ENCODE data around the gene ZFP92.

The ZFP92 gene

GRCh38 chrX:153408221-153408721 lies 3.0 kb upstream of the ZFP92 start:
- DNase-seq: no peak

DNA sequence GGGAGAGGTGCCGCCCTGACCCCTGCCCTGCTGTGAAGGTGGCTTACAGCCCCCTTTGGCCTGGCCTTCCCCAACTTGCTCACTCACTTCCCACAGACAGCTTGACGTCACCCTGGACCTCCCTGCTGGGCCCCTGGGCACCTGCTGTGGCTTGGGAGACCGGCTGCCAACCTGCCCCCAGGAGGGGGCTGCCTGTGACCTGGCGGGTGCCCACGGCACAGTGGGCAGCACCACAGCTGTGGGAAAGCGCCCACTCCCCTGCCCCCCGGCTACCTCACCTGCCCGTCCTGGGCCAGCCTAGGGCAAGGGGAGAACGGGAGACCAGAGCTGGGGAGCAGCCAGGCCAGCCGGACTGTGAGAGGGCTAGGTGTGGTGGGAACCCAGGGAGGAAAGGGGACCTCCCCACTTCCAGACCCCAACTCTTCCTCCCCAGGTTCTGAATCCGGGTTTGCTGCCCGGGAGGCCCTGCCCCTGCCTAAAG lies 2.4 kb upstream of the ZFP92 start:
- no peak for DNase-seq

DNA sequence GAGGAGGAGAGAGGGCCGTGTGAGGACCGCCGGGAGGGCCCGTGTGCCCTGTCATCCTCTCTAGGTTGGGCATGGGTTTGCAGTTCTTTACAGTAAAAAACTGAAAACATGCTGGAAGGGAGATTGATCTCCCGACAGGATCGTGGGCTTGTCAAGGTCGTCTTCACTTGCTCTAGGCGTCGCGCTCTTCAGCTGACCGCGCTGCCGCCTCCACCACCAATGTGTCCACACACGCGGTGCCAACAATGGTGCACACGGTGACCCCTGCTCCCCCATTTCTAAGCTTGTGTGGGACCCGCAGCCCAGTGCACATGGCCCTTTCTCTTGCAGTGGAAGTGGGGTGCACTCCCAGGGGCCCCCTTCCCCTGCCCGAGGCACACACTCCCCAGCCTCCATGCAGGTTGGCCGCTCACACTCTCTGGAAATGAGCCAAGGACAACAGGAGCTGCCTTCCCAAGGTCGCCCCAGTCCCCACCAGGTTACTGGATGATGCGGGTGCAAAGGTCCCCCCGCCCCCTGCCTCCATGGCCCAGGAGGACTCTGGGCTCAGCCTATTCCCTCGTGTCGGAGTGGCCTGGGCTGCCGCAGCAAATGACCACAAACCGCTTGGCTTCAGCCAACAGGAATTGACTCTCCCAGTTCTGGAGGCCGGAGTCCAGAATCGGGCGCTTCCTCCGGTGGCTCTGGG lies 1.7 kb upstream of the ZFP92 start:
- DNase-seq: no peak

DNA sequence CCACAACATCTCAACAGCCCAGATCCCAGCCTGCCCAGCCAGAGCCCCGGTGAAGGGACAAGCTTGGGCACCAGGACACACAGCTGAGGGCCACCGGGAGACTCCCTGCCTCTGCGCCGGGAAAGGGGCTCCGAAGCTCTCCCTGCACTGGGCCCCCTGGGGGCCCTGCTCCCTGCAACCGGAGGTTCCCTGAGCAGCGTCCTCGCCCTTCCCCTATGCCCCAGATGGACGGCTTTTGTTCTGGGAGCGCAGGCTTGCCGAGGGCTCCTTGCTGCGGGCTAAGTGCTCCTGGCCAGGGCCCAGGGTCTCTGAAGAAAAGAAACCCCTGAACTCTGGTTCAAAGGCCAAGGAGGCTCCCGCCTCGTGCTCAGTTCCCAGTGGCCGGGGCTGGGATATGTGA lies 899 bp upstream of the ZFP92 start:
- DNase-seq: no peak

DNA sequence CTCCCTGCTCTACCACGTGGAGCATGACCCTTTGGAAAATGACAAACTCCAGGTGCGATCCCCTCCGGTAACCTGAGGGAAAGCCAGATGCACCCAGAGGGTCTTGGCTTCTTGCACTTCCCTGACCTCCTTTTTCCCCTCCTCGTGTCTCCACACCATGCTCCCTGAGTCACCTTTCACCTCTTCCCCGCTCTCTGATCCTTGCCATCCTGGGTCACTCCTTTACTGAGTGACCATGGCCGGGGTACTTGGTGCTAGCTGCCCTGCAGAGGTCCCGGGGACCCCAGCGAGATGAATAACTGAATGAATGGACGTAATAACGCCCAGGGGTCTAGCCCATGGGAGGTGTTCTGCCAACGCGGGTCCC lies 401 bp upstream of the ZFP92 start:
- DNase-seq: no peak

- DNase-seq: peak in 2 of 51 donors; percentile 3 to 4
Observed at GRCh38 chrX:153411988-153412574, 809 bp downstream of the ZFP92 start.

DNA sequence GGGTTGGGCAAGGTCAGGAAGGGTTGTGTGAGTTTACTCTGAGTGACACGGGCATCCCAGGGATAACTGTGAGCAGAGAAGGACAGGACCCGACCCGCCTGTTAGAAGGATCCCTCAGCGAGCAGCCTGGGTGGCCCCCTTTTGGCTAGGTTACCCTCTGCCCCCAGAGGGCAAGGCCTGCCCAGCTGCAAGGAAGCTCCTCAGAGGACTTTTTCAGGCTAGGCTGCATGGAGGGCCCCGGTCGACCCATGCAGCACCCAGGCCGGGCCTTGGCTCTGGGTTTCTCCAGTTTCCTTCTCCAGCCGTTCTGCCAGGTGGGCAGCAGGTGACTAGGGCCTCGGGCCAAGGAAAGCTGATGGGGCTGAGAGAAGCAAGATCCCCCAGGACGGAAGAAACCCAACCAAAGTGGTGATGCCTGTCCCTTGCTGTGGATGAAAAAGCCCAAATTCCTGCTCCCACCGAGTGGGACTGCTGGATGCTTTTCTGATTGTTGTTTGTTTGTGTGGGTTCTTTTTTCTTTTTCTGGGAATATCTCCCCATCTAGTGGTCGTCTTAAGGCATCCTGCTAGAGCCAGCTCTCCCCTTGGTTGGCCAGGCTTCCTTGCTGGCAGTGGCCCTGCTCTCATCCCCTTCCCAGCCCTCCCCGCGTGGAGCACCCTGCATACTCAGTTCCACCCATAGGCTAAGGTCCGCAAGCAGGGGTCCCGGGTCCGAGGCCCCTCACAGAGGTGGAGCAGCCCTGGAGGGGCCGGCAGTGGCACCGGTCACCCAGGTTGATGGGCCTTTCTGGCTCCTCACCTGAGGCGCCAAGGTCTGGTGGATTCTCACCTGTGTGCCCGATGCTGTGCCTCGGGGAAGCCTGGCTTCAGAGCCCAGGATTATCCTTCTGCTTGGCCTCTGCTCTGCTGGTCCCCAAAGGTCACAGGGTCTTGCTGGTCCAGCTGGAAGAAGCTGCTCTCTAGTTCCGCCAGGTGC lies 1.8 kb downstream of the ZFP92 start:
- DNase-seq: peak in 1 of 51 donors; percentile 4

DNA sequence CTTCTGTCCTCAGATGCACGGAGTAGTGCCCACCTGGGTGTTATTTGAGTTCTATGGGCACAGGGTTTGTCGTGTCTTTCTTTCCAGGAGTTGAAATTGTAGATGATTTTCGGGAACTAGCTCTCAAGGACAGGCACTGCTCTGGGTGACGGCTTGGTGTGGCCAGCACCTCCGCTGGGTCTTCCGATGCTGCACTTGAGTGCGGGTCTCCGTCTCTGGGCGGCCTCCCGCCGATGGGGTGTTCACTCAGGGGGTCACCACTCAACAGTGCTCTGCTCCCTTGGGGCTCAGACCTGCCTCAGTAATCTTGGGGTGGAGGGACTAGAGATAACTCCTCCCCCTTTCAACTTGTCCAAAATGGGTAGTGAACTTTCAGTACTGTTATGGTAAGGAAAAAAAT lies 2.5 kb downstream of the ZFP92 start:
- no peak for DNase-seq

GRCh38 chrX:153414856-153415510 lies 3.7 kb downstream of the ZFP92 start:
- DNase-seq: no peak

- DNase-seq: no peak
Observed at GRCh38 chrX:153416781-153417450, 5.6 kb downstream of the ZFP92 start.

GRCh38 chrX:153417637-153418036 lies 6.4 kb downstream of the ZFP92 start:
- no peak for DNase-seq

DNA sequence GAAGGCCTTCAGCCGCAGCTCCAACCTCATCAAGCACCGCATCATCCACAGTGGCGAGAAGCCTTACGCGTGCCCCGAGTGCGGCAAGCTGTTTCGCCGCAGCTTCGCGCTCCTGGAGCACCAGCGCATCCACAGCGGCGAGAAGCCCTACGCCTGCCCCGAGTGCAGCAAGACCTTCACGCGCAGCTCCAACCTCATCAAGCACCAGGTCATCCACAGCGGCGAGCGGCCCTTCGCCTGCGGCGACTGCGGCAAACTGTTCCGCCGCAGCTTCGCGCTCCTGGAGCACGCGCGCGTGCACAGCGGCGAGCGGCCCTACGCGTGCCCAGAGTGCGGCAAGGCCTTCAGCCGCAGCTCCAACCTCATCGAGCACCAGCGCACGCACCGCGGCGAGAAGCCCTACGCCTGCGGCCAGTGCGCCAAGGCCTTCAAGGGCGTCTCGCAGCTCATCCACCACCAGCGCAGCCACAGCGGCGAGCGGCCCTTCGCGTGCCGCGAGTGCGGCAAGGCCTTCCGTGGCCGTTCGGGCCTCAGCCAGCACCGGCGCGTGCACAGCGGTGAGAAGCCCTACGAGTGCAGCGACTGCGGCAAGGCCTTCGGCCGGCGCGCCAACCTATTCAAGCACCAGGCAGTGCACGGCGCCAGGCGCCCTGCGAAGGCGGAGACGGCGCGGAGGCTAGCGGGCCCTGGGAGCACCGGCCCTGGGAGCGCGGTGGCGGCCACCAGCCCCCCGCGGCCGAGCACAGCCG lies 9.8 kb downstream of the ZFP92 start:
- DNase-seq: no peak

DNA sequence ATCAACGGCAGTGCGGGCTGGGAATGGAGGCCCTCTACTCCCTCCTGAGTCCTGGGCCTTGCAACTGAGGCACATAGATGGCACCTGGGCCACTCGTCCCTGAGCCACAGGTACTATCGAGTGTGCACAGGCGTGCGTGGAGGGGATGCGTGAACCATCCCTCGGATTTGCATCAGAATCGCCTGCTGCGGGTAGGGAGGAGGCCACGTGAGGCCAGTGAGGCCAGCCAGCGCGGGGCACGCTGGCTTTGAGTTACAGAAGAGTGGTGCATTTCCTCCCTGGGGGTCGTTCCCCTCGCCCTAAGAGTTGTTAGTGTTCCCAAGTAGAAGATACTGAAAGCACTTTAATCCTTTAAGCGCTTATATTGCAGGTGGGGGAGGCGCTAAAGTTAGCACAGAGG lies 10.6 kb downstream of the ZFP92 start:
- no peak for DNase-seq

- DNase-seq: no peak
Observed at GRCh38 chrX:153423652-153424051, 12.4 kb downstream of the ZFP92 start.

- no peak for DNase-seq
Observed at GRCh38 chrX:153426204-153426603, 14.9 kb downstream of the ZFP92 start.

DNA sequence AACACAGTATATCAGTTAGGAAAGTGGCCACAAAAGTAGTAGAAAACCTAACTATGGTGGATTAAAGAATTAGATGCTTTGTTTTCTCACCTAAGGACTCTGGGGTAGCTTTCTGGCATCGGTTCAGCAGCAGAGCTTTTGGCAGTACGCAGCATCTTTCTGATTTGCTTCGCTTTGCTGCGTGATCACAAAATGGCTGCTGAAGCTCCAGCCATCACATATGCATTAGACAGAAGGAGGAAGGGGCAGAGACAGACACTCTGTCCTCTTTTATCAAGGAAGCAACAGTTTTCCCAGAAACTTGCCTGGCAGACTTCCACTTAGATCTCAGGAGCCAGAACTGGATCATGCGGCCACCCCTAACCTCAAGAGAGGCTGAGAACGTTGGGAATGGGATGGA lies 19.5 kb downstream of the ZFP92 start:
- no peak for DNase-seq

- no peak for DNase-seq
Observed at GRCh38 chrX:153433161-153433680, 21.9 kb downstream of the ZFP92 start.

GRCh38 chrX:153433781-153434285 lies 22.6 kb downstream of the ZFP92 start:
- no peak for DNase-seq

DNA sequence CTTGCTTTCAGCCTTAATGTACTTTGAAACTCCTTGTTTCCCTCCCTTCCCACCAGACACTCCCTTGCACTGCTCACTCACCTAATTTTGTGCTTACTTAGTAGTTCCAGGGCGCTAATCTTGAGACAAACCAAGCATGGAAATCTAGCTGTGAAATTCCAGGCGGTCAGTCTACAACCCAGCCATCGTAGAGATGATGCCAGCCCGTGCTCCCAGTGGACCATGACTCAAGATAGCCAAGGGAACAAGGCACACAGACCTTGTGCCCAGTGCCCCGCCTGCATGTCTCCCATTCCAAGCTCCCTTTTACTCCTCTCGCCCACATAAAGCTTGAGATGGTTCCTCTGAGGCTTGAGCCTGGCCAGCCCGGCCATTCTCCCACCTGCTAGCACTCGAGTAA lies 23.5 kb downstream of the ZFP92 start:
- no peak for DNase-seq

DNA sequence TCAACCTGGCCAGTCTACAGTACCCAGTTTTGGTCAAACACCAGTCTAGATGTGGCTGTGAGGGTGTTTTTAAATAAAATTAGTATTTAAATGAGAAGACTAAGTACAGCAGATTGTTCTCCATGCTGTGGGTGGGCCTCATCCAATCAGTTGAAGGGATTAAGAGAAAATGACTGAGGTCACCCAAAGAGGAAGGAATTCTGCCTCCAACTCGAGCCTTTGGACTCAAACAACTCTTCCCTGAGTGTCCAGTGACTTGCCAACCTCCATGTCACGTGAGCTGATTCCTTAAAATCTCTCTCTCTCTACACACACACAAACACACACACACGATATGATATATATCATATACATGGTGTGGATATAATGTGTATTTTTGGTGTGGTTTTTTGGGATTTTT lies 24.6 kb downstream of the ZFP92 start:
- DNase-seq: no peak

All from hypothalamus (tissue), 51 donors.